HepG2 (cell line): ENCODE measurements around the gene ALDH16A1. TPM values are rescaled to one million over a fixed set of nuclear protein-coding genes. Genes with fewer than 3 reads are reported as not detected.
A peak's percentile ranks its signal among the peaks of the same experiment; 100 is the strongest.

Experiments used
- ASH2L ChIP-seq: fragments of 300-600, 200-600 bp; sonication (generic); IDR thresholded peaks from 2 replicates; pipeline ENCODE4 v1.7.0; 2017; ENCODE audit warnings: low read depth, mild to moderate bottlenecking, moderate library complexity, mixed read lengths, low read length; ENCODE audit not compliant: insufficient read length
- CREM ChIP-seq, 2 experiments: sonication (generic) in 1 of 2; formaldehyde crosslinking in 1 of 2; IDR thresholded peaks; 2 replicates each; pipeline versions ENCODE4 v1.4.0 to v1.6.1; 2016 to 2020; ENCODE audit warnings: antibody characterized with exemption in 1 of 2, mild to moderate bottlenecking in 1 of 2, missing genetic modification reagents in 1 of 2
- KDM3A ChIP-seq: IDR thresholded peaks from 2 replicates; pipeline ENCODE4 v1.6.1; 2018; ENCODE audit warnings: low read depth, missing compliant biosample characterization
- MYC ChIP-seq: sonication (generic); formaldehyde crosslinking; IDR thresholded peaks from 2 replicates; pipeline ENCODE4 v1.9.0; 2021; ENCODE audit warnings: missing genetic modification reagents, borderline replicate concordance
- PLSCR1 ChIP-seq: sonication (generic); formaldehyde crosslinking; IDR thresholded peaks from 2 replicates; pipeline ENCODE4 v1.5.0; 2020; ENCODE audit warnings: missing genetic modification reagents, mild to moderate bottlenecking, borderline replicate concordance
- RFX3 ChIP-seq: IDR thresholded peaks from 2 replicates; pipeline ENCODE4 v1.6.1; 2016; ENCODE audit warnings: missing biosample characterization, missing genetic modification reagents
- TCF12 ChIP-seq, 2 experiments: fragments of 450-650 bp in 1 of 2; sonication (generic) in 1 of 2; formaldehyde crosslinking in 1 of 2; IDR thresholded peaks; 2 replicates each; pipeline versions ENCODE4 v1.6.1 to v1.8.0; 2017 to 2022; ENCODE audit warnings: antibody characterized with exemption in 1 of 2, mild to moderate bottlenecking in 1 of 2, missing genetic modification reagents in 1 of 2, moderate library complexity in 1 of 2
- ZNF101 ChIP-seq: sonication (generic); formaldehyde crosslinking; IDR thresholded peaks from 2 replicates; pipeline ENCODE4 v1.4.0; 2020; ENCODE audit warnings: mild to moderate bottlenecking, low read depth, missing genetic modification reagents, borderline replicate concordance
- ZNF124 ChIP-seq: sonication (generic); formaldehyde crosslinking; IDR thresholded peaks from 2 replicates; pipeline ENCODE4 v1.4.0; 2020; ENCODE audit warnings: missing genetic modification reagents
- ZNF138 ChIP-seq: sonication (generic); formaldehyde crosslinking; IDR thresholded peaks from 2 replicates; pipeline ENCODE4 v1.5.0; 2020; ENCODE audit warnings: mild to moderate bottlenecking, low read depth, missing genetic modification reagents
- ZNF318 ChIP-seq: sonication (generic); formaldehyde crosslinking; IDR thresholded peaks from 2 replicates; pipeline ENCODE4 v1.4.0; 2020; ENCODE audit warnings: mild to moderate bottlenecking, missing genetic modification reagents
- ZNF343 ChIP-seq: sonication (generic); formaldehyde crosslinking; IDR thresholded peaks from 2 replicates; pipeline ENCODE4 v1.4.0; 2020; ENCODE audit warnings: mild to moderate bottlenecking, missing genetic modification reagents
- ZNF605 ChIP-seq: sonication (generic); formaldehyde crosslinking; IDR thresholded peaks from 2 replicates; pipeline ENCODE4 v1.8.0; 2022; ENCODE audit warnings: mild to moderate bottlenecking, missing genetic modification reagents
- polyA plus RNA-seq, 8 experiments: library from polyadenylated mRNA; depleted of rRNA in 3 of 8; stranded (reverse) in 7 of 8; unstranded in 1 of 8; fragments of >200 nt; fragmentation: Illumina TruSeq in 4 of 8; extraction: Trizol in 4 of 8; gene quantifications; 2 replicates each; pipeline versions ENCODE4 v1.2.1 to v1.2.3, GENCODE V29; 2011 to 2016; ENCODE audit warnings: low read depth in 4 of 8, missing spikeins in 1 of 8, mixed read lengths in 1 of 8; ENCODE audit not compliant: insufficient read depth in 1 of 8
- total RNA-seq, 5 experiments: library from RNA; depleted of rRNA; stranded (reverse); fragments of >200 nt; fragmentation: Illumina TruSeq; extraction: Trizol; gene quantifications; 2 replicates each; pipeline ENCODE4 v1.2.3, GENCODE V29; 2016; ENCODE audit warnings: low read depth in 1 of 5

The ALDH16A1 gene
- total and polyA plus RNA-seq, 2 of the 13 experiments (the other 11 are each of a cell fraction or from before 2014, with no cell fraction given), result 8.4 to 34.9 TPM

DNA sequence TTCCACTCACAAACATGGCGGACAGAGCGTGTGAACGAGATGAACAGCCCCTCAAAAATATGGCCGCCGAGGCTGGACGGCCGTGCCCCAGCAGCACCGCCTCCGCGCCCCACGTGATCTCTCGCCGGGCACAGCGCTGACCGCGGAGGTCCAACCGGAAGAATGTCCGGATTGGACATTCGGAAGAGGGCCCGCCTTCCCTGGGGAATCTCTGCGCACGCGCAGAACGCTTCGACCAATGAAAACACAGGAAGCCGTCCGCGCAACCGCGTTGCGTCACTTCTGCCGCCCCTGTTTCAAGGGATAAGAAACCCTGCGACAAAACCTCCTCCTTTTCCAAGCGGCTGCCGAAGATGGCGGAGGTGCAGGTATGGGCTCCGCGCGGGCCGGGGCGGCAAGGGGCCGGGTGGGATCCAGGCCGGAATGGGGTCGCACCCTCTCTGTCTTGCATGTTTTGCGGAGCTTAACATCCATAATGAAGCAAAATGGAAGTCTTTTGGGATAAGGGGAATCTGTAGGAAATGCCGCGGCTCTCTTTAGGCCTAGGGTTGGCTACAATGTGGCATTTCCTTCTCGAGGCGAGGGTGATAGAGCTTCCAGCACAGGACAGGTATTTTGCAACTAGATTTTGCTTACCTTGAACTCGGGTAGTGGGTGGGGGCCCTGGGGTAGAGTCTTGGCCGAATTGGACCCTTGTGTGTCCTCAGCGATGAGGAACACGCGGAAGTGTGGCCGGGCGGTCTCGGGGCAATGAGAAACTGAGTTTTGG lies 34.4 kb downstream of the ALDH16A1 start, which contains the start of gene RPL13A (continued):
- TF ChIP-seq MYC (CRISPR knock-in tag) (peak; percentile 93), PLSCR1 (CRISPR knock-in tag) (no peak), ZNF318 (no peak), ZNF101 (CRISPR knock-in tag) (no peak), KDM3A (CRISPR knock-in tag) (peak; percentile 55; the same call in 1 of the 2 replicates), ZNF605 (CRISPR knock-in tag) (peak; percentile 96), ZNF138 (CRISPR knock-in tag) (no peak), CREM (IDR thresholded peaks at IDR 0.05) (peak; percentile 97), CREM (CRISPR knock-in tag; IDR thresholded peaks at IDR 0.05) (peak; percentile 21; the same call in 1 of the 2 replicates), ZNF343 (no peak), TCF12 (IDR thresholded peaks at IDR 0.05) (no peak), TCF12 (CRISPR knock-in tag; IDR thresholded peaks at IDR 0.05) (0 out of 2 replicates have a peak, but pooled peaks have one; percentile 53), RFX3 (CRISPR knock-in tag) (no peak), ZNF124 (CRISPR knock-in tag) (no peak), ASH2L (peak; percentile 87)
